HL-60/S4 treated with phorbol 12-myristate 13-acetate at 8.2 ng/mL for 4 days and 3 days (cell line): ENCODE data around the gene MEI1.

Experiments
- in situ Hi-C: fragments of 300-500 bp; cut with MboI; formaldehyde crosslinking; loops from 2 replicates; pipeline ENCODE4 v1.15.0; 2022; ENCODE audit warnings: low sequenced_read_pairs

Gene MEI1

DNA sequence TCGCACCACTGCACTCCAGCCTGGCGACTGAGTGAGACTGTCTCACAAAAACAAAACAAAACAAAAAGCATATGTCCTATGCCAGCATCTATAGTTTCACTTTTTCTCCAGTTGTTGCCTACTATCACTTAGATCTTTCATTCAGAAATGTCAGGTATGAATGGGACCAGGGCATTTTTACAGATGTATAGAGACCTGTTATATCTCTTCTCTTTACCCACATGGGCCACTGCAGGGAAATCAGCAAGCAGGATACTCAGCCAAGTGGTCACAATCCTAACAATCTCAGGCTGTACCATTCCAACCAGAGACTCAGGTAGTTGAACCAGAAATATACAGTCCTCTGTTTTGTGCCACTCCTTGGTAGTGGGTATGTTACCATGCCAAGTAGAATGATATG lies 117.6 kb downstream of the MEI1 start:
- in situ Hi-C loops = no loop called here

DNA sequence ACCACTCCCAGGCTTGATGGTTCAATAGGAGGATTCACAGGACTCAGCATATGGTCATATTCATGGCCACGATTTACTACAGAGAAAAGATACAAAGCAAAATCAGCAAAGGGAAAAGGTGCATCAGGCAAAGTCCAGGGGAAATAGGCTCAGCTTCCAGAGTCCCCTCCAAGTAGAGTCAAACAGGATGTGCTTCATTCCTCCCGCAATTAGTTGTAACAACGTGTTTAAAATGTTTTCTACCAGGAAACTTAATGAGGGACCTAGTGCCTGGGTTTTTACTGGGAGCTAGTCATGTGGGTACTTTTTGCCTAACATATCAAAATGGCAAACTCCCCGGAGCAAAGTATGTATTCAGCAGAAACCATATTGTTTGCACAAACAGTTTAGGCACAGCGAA lies 118.7 kb downstream of the MEI1 start:
- in situ Hi-C loops = no loop called here

GRCh38 chr22:41818596-41818995 lies 119.3 kb downstream of the MEI1 start:
- in situ Hi-C loops = no loop called here

DNA sequence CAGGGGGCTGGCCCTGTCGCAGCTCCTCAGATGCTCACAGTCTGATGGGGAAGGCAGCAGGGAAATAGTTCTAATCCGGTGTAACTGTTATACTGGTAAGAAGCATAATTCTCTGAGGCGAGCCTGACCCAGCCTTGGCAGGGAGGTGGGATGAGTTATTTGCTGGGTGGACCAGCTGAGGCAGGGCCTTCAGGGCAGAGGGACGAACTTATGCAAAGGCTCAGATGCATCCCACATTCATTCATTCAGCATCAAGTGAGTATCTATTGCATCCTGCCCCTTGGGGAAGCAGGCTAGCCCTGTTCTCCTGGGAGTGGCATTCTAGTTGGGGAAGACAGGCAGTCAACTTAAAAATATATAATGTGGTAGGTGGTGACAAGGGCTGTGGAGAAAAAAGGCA lies 120.0 kb downstream of the MEI1 start:
- in situ Hi-C loops = no loop called here

DNA sequence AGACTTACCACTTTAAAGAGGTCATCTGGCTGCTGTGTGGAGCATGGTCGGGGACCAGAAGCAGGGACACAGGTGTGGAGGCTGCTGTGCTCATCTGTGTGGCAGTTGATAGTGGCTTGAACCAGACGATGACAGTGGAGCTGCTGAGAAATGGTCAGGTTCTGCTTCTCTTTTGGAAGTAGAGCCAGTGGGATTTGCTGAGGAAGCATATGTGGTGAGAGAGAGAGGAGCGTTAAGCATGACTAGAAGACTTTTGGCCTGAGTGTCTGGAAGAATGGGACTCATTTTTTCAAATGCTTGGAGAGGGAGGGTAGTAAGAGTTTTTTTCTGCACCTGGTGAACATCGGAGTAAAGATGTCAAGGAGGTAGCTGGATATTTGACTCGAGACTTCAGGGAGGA lies 121.1 kb downstream of the MEI1 start:
- in situ Hi-C loops = no loop called here

GRCh38 chr22:41821471-41822316 lies 122.4 kb downstream of the MEI1 start:
- in situ Hi-C loops = no loop called here

GRCh38 chr22:41822317-41823057 lies 123.2 kb downstream of the MEI1 start:
- in situ Hi-C loops = no loop called here

DNA sequence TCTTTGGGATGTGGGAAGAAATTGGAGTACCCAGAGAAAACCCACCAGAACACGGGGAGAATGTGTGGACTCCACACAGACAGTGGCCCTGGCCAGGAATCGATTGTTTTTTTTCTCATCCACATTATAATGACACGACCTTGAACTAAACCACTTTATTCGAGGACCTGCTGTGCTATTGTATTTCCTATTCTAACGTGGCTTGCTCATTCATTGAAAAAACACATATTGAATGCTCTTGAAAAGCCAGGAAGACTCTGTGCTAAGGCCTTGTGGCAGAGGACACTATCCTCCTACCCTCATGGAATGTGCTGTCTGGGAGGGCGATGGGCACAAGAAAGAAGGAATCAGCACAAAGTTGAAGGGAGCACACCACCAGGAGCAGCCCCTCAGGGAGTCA lies 124.5 kb downstream of the MEI1 start:
- in situ Hi-C loops = no loop called here

DNA sequence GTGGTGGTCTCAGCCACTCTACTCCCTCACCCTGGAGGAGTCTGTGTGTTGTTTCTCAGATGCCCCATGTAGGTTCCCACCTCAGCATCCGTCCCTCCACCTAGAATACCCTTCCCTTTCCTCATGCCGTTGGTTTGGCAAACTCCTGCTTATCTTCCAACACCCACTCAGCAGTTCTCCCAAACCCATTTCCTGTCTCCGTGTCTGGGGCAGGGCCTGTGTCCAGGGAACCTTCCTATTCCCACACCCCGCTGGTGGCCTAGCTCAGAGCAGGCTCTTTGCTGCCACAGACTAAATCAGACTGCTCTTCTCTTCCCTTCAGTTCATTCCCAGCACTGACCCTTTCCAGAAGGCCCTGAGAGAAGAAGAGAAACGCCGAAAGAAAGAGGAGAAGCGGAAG lies 126.1 kb downstream of the MEI1 start:
- in situ Hi-C loops = no loop called here

GRCh38 chr22:41826021-41826420 lies 126.7 kb downstream of the MEI1 start:
- in situ Hi-C loops = no loop called here

DNA sequence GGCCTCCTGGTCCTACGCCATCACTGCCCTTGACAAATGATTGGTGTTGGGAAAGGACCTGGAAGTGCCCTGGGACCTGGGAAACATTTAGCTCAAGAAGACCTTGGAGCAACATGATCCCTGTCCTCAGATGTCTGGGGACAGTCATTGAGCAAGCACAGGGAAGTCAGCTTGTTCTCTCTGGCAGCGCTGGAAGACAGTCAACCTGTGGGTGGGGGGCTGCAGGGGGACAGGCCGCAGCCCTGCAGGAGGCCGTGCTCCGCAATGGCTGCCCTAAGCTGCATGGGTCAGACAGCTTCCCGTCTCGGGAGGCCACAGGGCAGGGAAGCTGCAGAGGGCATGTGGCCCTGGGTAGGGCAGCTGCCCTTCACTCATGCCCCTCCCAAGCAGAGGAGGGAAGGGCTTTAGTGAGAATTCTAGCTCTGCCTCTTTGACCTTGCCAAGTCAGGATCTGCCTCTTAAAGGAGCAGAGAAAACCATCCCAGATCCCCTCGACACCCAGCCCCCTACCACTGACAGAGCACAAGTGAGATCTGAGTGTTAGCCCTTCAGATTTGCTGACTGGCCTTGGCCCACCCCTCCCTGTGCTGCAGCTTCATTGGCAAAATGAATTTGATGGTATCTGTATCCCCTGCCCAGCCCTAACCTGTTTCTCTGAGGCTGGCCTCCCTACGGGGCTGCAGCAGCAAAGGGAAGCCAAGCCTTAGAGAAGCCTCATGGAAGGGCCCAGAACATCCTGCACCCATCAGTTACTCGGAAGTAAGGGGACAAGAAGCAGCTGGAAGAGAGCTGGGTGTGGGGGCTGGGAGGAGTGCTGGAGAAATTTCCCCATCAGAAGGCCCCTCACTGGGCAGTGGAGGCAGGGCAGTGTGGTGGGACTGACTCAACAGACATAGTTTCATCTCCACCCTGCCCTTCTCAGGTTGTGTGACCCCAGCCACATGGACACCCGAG lies 127.4 kb downstream of the MEI1 start:
- in situ Hi-C loops = no loop called here

DNA sequence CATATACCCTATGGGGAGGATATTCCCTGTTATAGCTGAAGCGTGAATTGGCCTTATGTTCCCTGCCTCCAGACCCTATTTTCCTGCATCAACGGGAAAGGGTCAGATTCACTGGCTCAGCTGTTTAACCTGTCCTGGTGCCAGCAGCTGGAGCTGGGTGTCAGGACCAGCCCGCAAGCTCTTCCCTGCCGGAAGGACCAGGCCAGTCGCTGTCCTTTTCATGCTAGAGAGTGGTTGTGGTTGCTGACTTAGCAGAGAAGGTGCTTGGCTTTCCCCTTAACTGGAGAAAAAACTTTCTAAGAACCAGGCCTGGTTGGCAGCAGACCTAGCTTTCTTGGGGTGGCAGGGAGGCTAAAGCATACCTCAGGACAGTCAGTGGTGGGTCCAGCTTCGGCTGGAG lies 128.4 kb downstream of the MEI1 start:
- in situ Hi-C loops = no loop called here

- in situ Hi-C loops = no loop called here
These were observed 129.2 kb downstream of the MEI1 start for GRCh38 chr22:41828516-41828915.

GRCh38 chr22:41830174-41830573 lies 130.9 kb downstream of the MEI1 start:
- in situ Hi-C loops = no loop called here

- in situ Hi-C loops = no loop called here
These were observed 132.1 kb downstream of the MEI1 start for GRCh38 chr22:41831383-41831782.

GRCh38 chr22:41831828-41832552 lies 132.7 kb downstream of the MEI1 start:
- in situ Hi-C loops = no loop called here

- in situ Hi-C loops = no loop called here
These were observed 133.5 kb downstream of the MEI1 start, which contains the start of gene SREBF2 for GRCh38 chr22:41832553-41833368. TSS of gene SREBF2 (plus strand) at chr22:41833105. CDS start at chr22:41833271, 166 bp downstream.

DNA sequence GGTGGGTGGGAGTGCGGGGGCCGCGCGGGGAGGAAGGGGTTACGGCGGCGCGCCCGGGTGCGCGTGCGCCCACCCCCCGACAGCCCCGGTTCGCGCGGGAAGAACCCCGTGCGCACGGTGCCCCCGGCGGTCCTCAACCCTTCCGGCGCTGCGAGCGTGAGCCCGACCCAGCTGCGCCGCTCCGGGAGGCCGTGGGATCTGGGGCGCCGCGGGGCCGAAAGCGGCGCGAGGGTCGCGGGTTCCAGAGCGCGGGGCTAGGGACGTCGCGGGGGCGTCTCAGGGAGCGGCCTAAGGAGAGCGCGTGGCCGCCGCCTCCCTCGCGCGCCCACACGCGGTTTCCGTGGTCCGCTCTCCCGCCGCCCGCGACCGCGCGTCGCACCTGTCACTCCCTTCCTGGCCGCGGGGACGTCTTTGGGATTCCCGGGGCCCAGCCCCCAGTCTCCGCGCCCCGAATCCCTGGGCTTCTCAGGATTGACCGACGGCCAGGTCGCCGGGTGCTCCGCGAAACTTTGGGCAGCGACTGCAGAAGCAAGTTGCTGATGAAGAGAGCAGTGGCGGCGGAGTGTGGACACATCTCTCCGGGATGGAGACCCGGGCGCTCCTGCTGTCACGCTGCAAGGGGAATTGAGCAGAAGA lies 134.2 kb downstream of the MEI1 start:
- in situ Hi-C loops = no loop called here
